ENCODE results near the gene ADAM33. TPM values are rescaled to one million over a fixed set of nuclear protein-coding genes. Genes with fewer than 3 reads are reported as not detected.

Gene ADAM33
- total RNA-seq, 4 donors from 2014 or later, result 27.3 to 94.4 (median 51.9) TPM

- TF ChIP-seq, protein P1, sequence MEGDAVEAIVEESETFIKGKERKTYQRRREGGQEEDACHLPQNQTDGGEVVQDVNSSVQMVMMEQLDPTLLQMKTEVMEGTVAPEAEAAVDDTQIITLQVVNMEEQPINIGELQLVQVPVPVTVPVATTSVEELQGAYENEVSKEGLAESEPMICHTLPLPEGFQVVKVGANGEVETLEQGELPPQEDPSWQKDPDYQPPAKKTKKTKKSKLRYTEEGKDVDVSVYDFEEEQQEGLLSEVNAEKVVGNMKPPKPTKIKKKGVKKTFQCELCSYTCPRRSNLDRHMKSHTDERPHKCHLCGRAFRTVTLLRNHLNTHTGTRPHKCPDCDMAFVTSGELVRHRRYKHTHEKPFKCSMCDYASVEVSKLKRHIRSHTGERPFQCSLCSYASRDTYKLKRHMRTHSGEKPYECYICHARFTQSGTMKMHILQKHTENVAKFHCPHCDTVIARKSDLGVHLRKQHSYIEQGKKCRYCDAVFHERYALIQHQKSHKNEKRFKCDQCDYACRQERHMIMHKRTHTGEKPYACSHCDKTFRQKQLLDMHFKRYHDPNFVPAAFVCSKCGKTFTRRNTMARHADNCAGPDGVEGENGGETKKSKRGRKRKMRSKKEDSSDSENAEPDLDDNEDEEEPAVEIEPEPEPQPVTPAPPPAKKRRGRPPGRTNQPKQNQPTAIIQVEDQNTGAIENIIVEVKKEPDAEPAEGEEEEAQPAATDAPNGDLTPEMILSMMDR (IDR thresholded peaks at IDR 0.05), result no peak
- no peak for ATAC-seq (ENCODE audit: low FRiP score)
- DNase-seq (ENCODE audit: low spot score), result no peak
Observed at GRCh38 chr20:3646067-3646440, 35.8 kb downstream of the ADAM33 start.

- TF ChIP-seq, protein P1 (IDR thresholded peaks at IDR 0.05), result no peak
- no peak for ATAC-seq (ENCODE audit: low FRiP score)
- no peak for DNase-seq (ENCODE audit: low spot score)
Observed at GRCh38 chr20:3645309-3646066, 36.3 kb downstream of the ADAM33 start.

DNA sequence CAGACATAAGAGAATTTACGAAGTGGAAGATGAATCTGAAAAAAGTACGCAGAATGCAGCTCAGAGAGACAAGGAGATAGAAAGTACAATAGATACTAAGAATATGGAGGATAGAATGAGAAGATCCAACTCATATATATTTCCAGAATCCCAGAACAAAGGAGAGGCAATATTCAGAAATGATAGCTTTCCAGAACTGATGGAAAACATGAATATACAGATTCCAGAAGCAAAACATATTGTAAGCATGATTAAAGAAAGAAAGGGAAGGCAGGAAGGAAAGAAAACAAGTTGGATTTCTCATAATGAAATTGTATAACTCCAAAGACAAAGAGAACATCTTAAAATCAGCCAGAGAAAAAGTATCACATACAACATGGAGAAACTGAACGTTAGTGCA is 41.6 kb downstream of the ADAM33 start:
- ATAC-seq (ENCODE audit: low FRiP score) (no peak), DNase-seq (ENCODE audit: low spot score) (no peak)
- TF ChIP-seq, protein P1 (IDR thresholded peaks at IDR 0.05), result no peak

GRCh38 chr20:3635346-3635745 is 46.5 kb downstream of the ADAM33 start:
- TF ChIP-seq, protein P1 (IDR thresholded peaks at IDR 0.05), result no peak
- no peak for ATAC-seq (ENCODE audit: low FRiP score)
- DNase-seq (ENCODE audit: low spot score), result no peak

- no peak for DNase-seq (ENCODE audit: low spot score)
- ATAC-seq (ENCODE audit: low FRiP score), result no peak
- TF ChIP-seq, protein P1 (IDR thresholded peaks at IDR 0.05), result no peak
Observed at GRCh38 chr20:3633913-3634478, 47.8 kb downstream of the ADAM33 start.

DNA sequence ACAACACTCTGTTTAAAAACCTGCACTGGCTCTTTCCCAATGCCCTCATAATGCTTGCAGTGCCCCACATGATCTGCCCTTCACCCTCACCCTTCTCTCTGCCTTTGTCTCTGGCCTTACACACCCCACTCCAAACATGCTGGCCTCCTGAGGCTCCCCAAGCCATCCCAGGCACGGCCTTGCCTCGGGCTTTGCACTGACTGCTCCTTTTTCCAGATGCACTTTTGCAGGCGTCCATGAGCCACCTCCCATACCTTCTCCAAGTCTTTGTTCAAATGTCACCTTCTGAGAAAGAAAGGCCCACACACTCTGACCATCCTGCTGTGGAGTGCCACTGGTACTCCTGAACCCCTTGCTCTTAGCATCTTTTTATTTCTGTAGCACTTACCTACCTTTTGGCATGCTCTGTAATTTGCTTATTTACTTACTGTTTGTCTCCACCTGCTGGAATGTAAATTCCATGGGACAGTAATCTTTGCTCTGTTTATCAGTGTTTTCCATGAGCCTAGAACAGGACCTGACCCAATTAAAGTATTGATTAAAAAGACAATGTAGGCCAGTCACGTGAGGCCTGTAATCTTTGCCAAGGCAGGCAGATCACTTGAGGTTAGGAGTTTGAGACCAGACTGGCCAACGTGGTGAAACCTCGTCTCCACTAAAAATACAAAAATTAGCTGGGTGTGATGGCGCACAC is 49.4 kb downstream of the ADAM33 start:
- TF ChIP-seq, protein P1 (IDR thresholded peaks at IDR 0.05), result no peak
- no peak for ATAC-seq (ENCODE audit: low FRiP score)
- DNase-seq (ENCODE audit: low spot score), result no peak
